ENCODE data around the gene DICER1. TPM values are rescaled to one million over a fixed set of nuclear protein-coding genes. Genes with fewer than 3 reads are reported as not detected.

DICER1 gene
- total and polyA plus RNA-seq, 2 experiments from 2014 or later, result 21.4 to 59.2 TPM

GRCh38 chr14:95163132-95163531 lies 5.8 kb upstream of the DICER1 start:
- H3K9me3 Mint-ChIP-seq, result peaks cover 26% of the 10 kb centered on the region
- no peak overlapping the region for H3K4me3 ChIP-seq
- H3K4me1 ChIP-seq (ENCODE audit: insufficient read depth), result peaks cover 13% of the 10 kb centered on the region; the same call in 1 of the 2 replicates
- 0 out of 2 replicates have a peak, but pooled peaks cover 4% of the 10 kb centered on the region for H3K9me2 ChIP-seq (ENCODE audit: insufficient read depth)
- peaks cover 28% of the 10 kb centered on the region for H3K4me1 Mint-ChIP-seq
- no peak overlapping the region for H3K4me2 ChIP-seq
- no peak overlapping the region for H3K4me3 Mint-ChIP-seq
- peaks cover 4% of the 10 kb centered on the region for H3K27me3 Mint-ChIP-seq (ENCODE audit: insufficient read depth, low read depth, poor library complexity)
- ATAC-seq, result no peak
- TF ChIP-seq CTCF (conservative IDR thresholded peaks at IDR 0.05; ENCODE audit: low read depth in 2 of 2) (no peak), ETS1 (IDR thresholded peaks at IDR 0.05) (no peak), ZNF331 (CRISPR knock-in tag; IDR thresholded peaks at IDR 0.05; ENCODE audit: low read depth) (no peak), ZNF114 (CRISPR knock-in tag; IDR thresholded peaks at IDR 0.05) (no peak), EZH2phosphoT487 (IDR thresholded peaks at IDR 0.05; ENCODE audit: unreplicated experiment) (no peak), POLR2AphosphoS5 (IDR thresholded peaks at IDR 0.05; ENCODE audit: low read depth) (no peak), STAT1 (IDR thresholded peaks at IDR 0.05; ENCODE audit: unreplicated experiment) (no peak), REST (IDR thresholded peaks at IDR 0.05; ENCODE audit: unreplicated experiment) (no peak), JUNB (IDR thresholded peaks at IDR 0.05; ENCODE audit: unreplicated experiment) (no peak), ZNF462 (CRISPR knock-in tag; IDR thresholded peaks at IDR 0.05) (no peak), NANOG (IDR thresholded peaks at IDR 0.05; ENCODE audit: borderline replicate concordance) (no peak), EZH2 (IDR thresholded peaks at IDR 0.05; ENCODE audit: low read depth, unreplicated experiment) (no peak), CREB1 (CRISPR knock-in tag; IDR thresholded peaks at IDR 0.05; ENCODE audit: low read depth) (no peak)
- H3K36me3 ChIP-seq (ENCODE audit: insufficient read depth), result no peaks in the 10 kb centered on the region; the same call in 1 of the 2 replicates
- DNase-seq (ENCODE audit: low spot score), result no peak
- no peak overlapping the region for H2AFZ ChIP-seq
- no peak overlapping the region for H3K27ac Mint-ChIP-seq
- no peaks in the 10 kb centered on the region for H3K27me3 ChIP-seq (ENCODE audit: insufficient read depth)
- H3K36me3 Mint-ChIP-seq (ENCODE audit: low read depth), result peaks cover 32% of the 10 kb centered on the region
- no peaks in the 10 kb centered on the region for H3F3A ChIP-seq (replicated peaks; ENCODE audit: low read depth)
- H3K27ac ChIP-seq (ENCODE audit: low read depth), result no peak overlapping the region
- no peaks in the 10 kb centered on the region for H4K20me1 ChIP-seq (replicated peaks; ENCODE audit: insufficient read depth)
- H3K79me2 ChIP-seq (replicated peaks; ENCODE audit: insufficient read depth), result 0 out of 2 replicates have a peak, but pooled peaks cover 4% of the 10 kb centered on the region
